Ecto neural progenitor cell (in vitro differentiated cells): ENCODE data around the gene SPEG.

Source experiments
- DNase-seq: peaks from one replicate; pipeline ENCODE4 v3.0.0-alpha.2; 2018; ENCODE audit warnings: low spot score

The SPEG gene

GRCh38 chr2:219461669-219462068, 27.0 kb downstream of the SPEG start:
- DNase-seq: no peak

- no peak for DNase-seq
Observed at GRCh38 chr2:219462349-219462748, 27.7 kb downstream of the SPEG start.

GRCh38 chr2:219464286-219465032, 29.8 kb downstream of the SPEG start:
- no peak for DNase-seq

GRCh38 chr2:219465659-219466561, 31.3 kb downstream of the SPEG start:
- DNase-seq: no peak

- no peak for DNase-seq
Observed at GRCh38 chr2:219466816-219467735, 32.4 kb downstream of the SPEG start.

GRCh38 chr2:219467736-219468075, 33.1 kb downstream of the SPEG start:
- no peak for DNase-seq

GRCh38 chr2:219468410-219469185, 34.0 kb downstream of the SPEG start:
- DNase-seq: no peak

- DNase-seq: no peak
Observed at GRCh38 chr2:219469186-219469724, 34.6 kb downstream of the SPEG start.

GRCh38 chr2:219470429-219470828, 35.8 kb downstream of the SPEG start:
- no peak for DNase-seq

GRCh38 chr2:219471476-219472371, 37.1 kb downstream of the SPEG start:
- no peak for DNase-seq

GRCh38 chr2:219472629-219473187, 38.1 kb downstream of the SPEG start:
- no peak for DNase-seq

- no peak for DNase-seq
Observed at GRCh38 chr2:219473511-219473910, 38.9 kb downstream of the SPEG start.

GRCh38 chr2:219474285-219475060, 39.8 kb downstream of the SPEG start:
- DNase-seq: no peak

GRCh38 chr2:219475278-219475677, 40.6 kb downstream of the SPEG start:
- no peak for DNase-seq

GRCh38 chr2:219475697-219476651, 41.3 kb downstream of the SPEG start:
- peak; percentile 83 for DNase-seq

GRCh38 chr2:219476652-219477151, 42.1 kb downstream of the SPEG start:
- DNase-seq: peak; percentile 87

- DNase-seq: no peak
Observed at GRCh38 chr2:219477179-219477578, 42.5 kb downstream of the SPEG start.

GRCh38 chr2:219477815-219478214, 43.2 kb downstream of the SPEG start:
- DNase-seq: no peak
